ENCODE results near the gene OR10R2. TPM values are rescaled to one million over a fixed set of nuclear protein-coding genes. Genes with fewer than 3 reads are reported as not detected.

Gene OR10R2
- total RNA-seq, 4 donors from 2014 or later, result not detected

DNA sequence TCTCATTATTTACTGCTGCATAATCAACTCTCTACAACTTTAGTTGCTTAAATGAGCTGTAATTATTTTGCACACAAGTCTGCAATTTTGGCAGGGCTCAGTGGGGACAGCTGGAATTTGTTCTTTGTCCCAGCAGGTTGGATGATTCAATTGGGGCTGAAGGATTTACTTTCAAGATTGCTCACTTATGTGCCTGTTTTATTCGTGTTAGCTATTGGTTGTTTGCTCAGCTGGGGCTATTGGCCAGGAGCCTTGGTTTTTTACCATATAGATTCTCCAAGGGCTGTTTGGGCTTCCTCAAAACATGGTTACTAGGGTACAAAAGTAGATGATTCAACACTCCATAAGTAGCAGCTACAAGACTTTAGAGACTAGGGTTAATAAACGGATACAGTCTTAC, 13.4 kb downstream of the OR10R2 start:
- H3K27me3 ChIP-seq, result no peaks in the 10 kb centered on the region
- no peak overlapping the region for H3K4me3 ChIP-seq
- intact Hi-C loops (cut with DNase I; ENCODE audit: low total_unique reads), result no loop called here
- TF ChIP-seq POLR2A (IDR thresholded peaks at IDR 0.05), result no peak
- TF ChIP-seq, protein P1, sequence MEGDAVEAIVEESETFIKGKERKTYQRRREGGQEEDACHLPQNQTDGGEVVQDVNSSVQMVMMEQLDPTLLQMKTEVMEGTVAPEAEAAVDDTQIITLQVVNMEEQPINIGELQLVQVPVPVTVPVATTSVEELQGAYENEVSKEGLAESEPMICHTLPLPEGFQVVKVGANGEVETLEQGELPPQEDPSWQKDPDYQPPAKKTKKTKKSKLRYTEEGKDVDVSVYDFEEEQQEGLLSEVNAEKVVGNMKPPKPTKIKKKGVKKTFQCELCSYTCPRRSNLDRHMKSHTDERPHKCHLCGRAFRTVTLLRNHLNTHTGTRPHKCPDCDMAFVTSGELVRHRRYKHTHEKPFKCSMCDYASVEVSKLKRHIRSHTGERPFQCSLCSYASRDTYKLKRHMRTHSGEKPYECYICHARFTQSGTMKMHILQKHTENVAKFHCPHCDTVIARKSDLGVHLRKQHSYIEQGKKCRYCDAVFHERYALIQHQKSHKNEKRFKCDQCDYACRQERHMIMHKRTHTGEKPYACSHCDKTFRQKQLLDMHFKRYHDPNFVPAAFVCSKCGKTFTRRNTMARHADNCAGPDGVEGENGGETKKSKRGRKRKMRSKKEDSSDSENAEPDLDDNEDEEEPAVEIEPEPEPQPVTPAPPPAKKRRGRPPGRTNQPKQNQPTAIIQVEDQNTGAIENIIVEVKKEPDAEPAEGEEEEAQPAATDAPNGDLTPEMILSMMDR (IDR thresholded peaks at IDR 0.05), result no peak
- DNase-seq, result no peak
- H3K36me3 ChIP-seq, result no peaks in the 10 kb centered on the region
- H3K27ac ChIP-seq, result no peak overlapping the region
- no peaks in the 10 kb centered on the region for H3K4me1 ChIP-seq
- no peaks in the 10 kb centered on the region for H3K9me3 ChIP-seq

DNA sequence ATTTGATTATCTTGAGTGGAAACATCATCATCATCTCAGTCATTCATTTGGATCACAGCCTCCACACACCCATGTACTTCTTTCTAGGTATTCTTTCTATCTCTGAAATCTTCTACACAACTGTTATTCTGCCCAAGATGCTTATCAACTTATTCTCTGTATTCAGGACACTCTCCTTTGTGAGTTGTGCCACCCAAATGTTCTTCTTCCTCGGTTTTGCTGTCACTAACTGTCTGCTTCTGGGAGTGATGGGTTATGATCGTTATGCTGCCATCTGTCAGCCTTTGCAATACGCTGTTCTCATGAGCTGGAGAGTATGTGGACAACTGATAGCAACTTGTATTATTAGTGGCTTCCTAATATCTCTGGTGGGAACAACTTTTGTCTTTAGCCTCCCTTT, 19.3 kb downstream of the OR10R2 start:
- intact Hi-C loops (cut with DNase I; ENCODE audit: low total_unique reads), result no loop called here
- H3K36me3 ChIP-seq, result no peaks in the 10 kb centered on the region
- TF ChIP-seq, protein P1 (IDR thresholded peaks at IDR 0.05), result no peak
- TF ChIP-seq POLR2A (IDR thresholded peaks at IDR 0.05), result no peak
- H3K9me3 ChIP-seq, result no peaks in the 10 kb centered on the region
- H3K27ac ChIP-seq, result no peak overlapping the region
- no peak for DNase-seq
- no peaks in the 10 kb centered on the region for H3K27me3 ChIP-seq
- H3K4me1 ChIP-seq, result no peaks in the 10 kb centered on the region
- H3K4me3 ChIP-seq, result no peak overlapping the region

DNA sequence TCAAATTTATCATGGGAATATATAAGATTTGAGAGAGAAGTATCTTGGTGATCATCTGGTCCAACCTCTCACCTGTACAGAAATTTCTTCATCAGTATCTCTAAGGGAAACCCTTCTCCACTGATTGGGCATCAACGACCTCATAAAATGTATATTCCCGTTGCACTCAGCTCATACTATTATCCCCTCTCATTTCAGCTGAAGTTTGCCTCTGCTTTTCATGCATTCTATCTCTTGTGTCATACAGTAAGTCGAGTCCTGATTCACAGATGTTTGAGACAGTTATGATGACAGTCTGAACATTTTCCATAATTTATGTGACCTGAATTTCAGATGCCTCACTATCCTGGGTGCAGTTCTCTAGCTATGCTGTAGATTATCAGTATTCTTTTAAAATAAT, 21.0 kb downstream of the OR10R2 start:
- Histone ChIP-seq H3K9me3 (no peaks in the 10 kb centered on the region), H3K4me1 (no peaks in the 10 kb centered on the region), H3K4me3 (no peak overlapping the region), H3K27ac (no peak overlapping the region), H3K36me3 (no peaks in the 10 kb centered on the region), H3K27me3 (no peaks in the 10 kb centered on the region)
- intact Hi-C loops (cut with DNase I; ENCODE audit: low total_unique reads), result no loop called here
- no peak for DNase-seq
- TF ChIP-seq POLR2A (IDR thresholded peaks at IDR 0.05), result no peak

DNA sequence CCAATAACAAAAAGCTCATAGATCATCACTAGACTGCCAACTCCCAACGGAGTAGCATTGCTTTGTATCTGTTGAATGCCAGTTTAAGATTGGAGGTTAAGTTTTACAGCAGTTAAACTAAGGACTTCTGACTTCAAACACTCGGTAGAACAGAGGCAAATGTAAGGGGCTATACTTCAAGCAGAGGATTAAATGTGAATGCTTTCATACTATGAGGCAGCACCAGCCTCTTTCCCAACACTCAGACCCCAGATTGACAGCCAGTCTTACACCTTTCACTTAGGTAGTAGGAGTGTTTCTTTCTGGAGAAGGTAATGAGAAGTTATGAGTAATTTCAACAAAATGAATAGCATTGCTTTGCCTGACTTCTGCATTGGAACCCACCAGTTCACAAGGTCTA, 22.8 kb downstream of the OR10R2 start:
- Histone ChIP-seq H3K36me3 (no peaks in the 10 kb centered on the region), H3K9me3 (no peaks in the 10 kb centered on the region), H3K4me1 (no peaks in the 10 kb centered on the region), H3K27ac (no peak overlapping the region), H3K4me3 (no peak overlapping the region), H3K27me3 (no peaks in the 10 kb centered on the region)
- TF ChIP-seq, protein P1 (IDR thresholded peaks at IDR 0.05), result no peak
- intact Hi-C loops (cut with DNase I; ENCODE audit: low total_unique reads), result no loop called here
- no peak for DNase-seq

DNA sequence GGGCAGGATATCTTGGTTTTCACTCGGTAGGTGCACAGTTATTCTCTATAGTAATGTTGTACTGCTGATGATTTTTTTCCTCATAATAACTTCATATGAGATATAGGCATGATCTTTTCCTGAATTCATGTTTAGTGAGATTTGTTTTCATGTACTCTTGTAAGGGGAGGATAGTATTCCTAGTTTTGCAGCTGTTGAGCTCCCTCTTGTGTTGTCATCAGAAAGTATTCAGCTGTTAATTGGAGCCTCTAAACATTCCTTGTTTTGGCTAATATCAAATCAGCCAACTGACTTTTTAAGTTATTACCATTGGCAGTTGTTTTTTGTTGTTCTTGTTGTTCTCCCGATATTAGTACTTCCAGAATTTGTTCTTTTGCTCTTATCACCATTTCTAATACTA, 24.4 kb downstream of the OR10R2 start:
- no peaks in the 10 kb centered on the region for H3K4me1 ChIP-seq
- DNase-seq, result no peak
- no peaks in the 10 kb centered on the region for H3K9me3 ChIP-seq
- no peak overlapping the region for H3K4me3 ChIP-seq
- H3K36me3 ChIP-seq, result no peaks in the 10 kb centered on the region
- intact Hi-C loops (cut with DNase I; ENCODE audit: low total_unique reads), result no loop called here
- no peaks in the 10 kb centered on the region for H3K27me3 ChIP-seq
- no peak for TF ChIP-seq POLR2A (IDR thresholded peaks at IDR 0.05)
- TF ChIP-seq, protein P1 (IDR thresholded peaks at IDR 0.05), result no peak
- no peak overlapping the region for H3K27ac ChIP-seq

DNA sequence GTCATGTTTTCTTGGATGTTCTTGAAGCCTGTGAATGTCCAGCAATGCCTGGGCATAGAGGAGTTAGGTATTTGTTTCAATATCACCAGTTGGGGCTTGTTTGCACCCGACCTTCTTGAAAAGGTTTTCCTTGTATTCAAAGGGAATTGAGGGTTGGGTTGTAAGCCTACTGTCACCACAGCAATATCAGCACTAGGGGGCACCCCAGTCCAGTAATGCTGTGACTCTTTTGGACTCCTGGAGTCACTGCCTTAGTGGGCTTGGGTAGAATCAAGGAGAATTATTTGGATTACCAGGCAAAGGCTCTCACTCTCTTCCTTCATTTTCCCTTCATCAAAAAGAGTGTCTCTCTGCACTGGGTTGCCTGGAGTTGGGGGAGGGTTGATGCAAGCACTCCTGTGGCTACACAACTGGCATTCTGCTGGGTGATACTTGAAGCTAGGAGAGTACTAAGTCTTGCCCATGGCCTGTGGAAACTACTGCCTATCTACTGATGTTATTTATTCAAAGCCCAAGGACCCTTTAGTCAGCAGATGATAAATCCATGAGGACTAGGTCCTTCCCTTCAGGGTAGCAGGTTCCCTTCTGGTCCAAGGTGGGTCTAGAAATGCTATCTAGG, 34.5 kb downstream of the OR10R2 start:
- TF ChIP-seq, protein P1 (IDR thresholded peaks at IDR 0.05), result no peak
- TF ChIP-seq POLR2A (IDR thresholded peaks at IDR 0.05), result no peak
- Histone ChIP-seq H3K9me3 (no peaks in the 10 kb centered on the region), H3K27me3 (no peaks in the 10 kb centered on the region), H3K36me3 (no peaks in the 10 kb centered on the region), H3K27ac (no peak overlapping the region), H3K4me3 (no peak overlapping the region), H3K4me1 (no peaks in the 10 kb centered on the region)
- intact Hi-C loops (cut with DNase I; ENCODE audit: low total_unique reads), result no loop called here
- no peak for DNase-seq

All from uterus (tissue), 4 donors.